GM21529 (cell line): Measurements from ENCODE around the gene ALOX12B.
"Not testable (repeated sequence)": the region's sequence is repeated elsewhere in the genome, so short reads cannot be mapped to it uniquely, and the experiment has no call there.

Experiments
- ATAC-seq: cut with Tn5 transposase; IDR thresholded peaks from one replicate; pipeline ENCODE4 v1.9.1; 2021; ENCODE audit not compliant: unreplicated experiment

Gene ALOX12B

GRCh38 chr17:8119581-8120519 is 32.3 kb upstream of the ALOX12B start:
- peak; percentile 37 for ATAC-seq

DNA sequence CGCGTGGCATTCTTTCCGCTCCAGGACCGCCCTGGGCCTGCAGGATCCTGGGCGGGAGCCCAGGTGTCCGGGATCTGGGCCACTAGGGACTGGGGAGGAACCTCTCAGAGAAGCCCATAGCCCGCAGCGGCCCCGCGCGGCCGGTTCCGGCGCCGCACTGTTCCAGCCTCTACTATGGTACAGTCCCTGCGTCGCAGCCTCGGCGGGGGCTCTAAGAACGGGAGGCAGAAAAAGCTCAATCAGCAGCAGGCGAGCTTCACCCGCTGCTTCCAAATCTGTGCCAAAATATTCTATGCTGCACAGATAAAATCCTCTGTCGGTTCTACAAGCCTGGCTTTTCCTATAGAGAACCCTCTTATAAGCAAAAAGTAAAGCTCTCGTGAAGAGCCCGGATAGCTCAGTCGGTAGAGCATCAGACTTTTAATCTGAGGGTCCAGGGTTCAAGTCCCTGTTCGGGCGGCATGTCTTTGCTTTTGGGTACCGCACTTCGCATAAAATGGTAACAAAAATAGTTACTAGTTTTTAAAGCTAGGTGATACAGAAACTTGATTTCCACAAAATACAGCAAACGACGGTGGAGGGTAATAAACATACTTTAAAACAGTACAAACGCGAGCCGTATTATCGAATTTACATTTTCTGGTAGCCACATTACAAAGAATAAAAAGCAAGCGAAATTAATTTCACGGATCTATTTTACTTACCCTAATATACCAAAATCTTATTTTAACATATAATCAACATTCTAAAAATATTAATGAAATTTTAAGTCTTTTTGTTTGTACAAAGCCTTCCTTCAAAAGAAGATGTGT is 31.5 kb upstream of the ALOX12B start:
- ATAC-seq = peak; percentile 39

GRCh38 chr17:8117980-8118768 is 30.7 kb upstream of the ALOX12B start, which contains the start of gene ALOXE3:
Gene ALOXE3, minus strand, starts transcription at chr17:8118514. Its CDS starts 524 bp downstream, at chr17:8117990.
- no peak for ATAC-seq

- ATAC-seq = no peak
These were observed 30.0 kb upstream of the ALOX12B start for GRCh38 chr17:8117367-8117979.

GRCh38 chr17:8116776-8117175 is 29.3 kb upstream of the ALOX12B start:
- no peak for ATAC-seq

- no peak for ATAC-seq
These were observed 23.4 kb upstream of the ALOX12B start for GRCh38 chr17:8110907-8111306.

GRCh38 chr17:8110456-8110804 is 22.9 kb upstream of the ALOX12B start:
- ATAC-seq = no peak

GRCh38 chr17:8109661-8110455 is 22.3 kb upstream of the ALOX12B start:
- no peak for ATAC-seq

DNA sequence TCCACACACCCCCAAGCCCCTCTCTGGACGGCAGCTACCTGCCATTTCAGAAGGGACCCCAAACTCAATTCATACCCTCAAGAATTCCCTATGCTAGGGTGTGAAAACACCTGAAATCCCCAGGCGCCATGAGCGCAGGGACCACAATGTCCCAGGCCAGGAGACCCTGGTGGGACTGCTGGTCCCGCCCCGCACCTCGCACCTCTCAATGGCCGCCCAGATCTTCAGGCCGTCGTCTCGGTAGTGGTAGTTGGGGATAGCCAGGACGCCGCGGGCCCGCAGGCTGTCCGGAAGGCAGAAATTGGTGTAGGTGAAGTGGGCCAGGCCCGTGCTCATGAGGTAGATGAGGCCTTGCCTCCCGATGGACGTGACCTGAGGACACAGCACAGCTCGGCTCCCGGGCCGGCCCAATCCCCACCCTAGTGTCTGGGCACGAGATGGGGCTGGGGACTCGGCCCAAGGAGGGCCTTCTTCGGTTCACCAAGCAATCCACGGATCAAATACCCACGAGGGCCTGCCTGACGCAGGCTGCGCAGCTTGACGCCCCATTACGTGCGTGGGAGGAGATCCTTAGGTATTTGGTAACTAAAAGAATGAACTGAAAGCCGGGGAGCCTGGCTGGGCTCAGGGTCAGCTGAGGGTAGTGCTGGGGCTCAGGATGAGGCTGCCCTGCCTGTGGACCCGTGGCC is 21.6 kb upstream of the ALOX12B start:
- ATAC-seq = no peak

- ATAC-seq = not testable (repeated sequence)
These were observed 19.5 kb upstream of the ALOX12B start for GRCh38 chr17:8106980-8107379.

DNA sequence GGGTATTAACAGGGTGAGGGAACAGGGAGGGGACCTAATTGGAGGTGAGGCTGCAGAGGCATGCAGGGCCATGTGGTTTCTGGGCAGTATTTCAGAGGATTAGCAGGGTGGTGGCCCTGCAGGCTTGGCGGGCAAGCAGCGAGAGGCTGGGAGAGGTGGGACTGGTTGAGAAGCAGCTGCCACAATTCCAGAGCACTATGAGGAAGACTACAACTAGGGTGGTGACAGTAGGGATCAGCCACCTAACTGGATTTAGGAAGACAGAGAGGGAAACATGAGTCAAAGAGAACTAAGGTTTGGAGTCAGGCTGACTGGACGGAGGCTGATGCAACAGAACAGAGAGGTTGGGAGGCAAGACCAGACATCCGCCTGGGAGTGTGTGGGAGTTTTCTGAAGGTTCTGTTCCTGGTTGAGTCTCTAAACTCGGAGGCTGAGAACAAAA is 18.5 kb upstream of the ALOX12B start:
- no peak for ATAC-seq

GRCh38 chr17:8104911-8105310 is 17.4 kb upstream of the ALOX12B start:
- no peak for ATAC-seq

DNA sequence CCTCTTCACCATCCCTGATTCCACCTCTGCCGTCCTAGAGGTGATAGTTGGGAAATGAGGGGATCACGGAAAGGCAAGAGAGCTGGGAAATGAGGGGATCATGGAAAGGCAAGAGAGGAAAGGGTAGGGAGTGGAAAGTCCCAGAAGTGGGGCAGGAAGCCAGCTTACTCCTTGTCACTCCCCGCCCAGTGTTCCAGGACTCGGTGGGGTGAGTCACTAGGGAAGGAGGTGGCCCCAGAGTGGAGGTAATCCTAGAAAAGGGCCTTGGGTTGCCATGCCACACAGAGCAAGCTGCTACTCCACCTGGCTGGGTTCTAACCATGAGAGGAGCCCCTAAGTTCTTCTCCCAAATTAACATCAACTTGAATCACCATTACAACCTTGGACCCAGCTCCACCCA is 16.0 kb upstream of the ALOX12B start:
- no peak for ATAC-seq

DNA sequence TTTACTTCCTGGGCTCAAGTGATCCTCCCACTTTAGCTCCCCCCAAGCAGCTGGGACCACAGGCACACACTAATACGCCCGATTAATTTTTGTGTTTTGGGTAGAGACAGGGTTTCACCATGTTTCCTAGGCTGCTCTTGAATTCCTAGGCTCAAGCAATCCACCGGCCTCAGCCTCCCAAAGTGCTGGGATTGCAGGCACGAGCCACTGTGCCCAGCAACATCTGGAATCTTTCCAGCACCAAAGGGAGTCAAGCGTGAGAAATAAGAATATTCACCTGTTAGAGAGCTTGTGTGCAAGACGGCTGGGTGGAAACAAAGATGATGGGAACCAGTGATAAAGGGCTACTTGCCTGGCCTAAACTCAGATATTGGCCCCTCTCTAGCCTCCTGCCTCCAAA is 14.2 kb upstream of the ALOX12B start:
- no peak for ATAC-seq

DNA sequence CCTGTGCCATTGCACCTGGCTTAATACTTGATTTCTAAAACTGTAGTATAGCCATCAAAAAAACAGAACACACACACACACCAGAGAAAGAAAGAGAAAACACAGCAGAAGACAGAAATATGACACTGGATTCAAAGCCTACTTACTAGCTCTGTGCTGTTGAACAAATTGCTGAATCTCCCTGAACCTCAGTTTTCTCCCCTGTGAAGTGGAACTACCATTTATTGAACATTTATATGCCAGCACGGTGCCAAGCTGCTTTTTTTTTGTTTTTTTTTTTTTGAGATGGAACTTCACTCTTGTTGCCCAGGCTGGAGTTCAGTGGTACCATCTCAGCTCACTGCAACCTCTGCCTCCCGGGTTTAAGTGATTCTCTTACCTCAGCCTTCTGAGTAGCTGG is 13.2 kb upstream of the ALOX12B start:
- ATAC-seq = no peak

GRCh38 chr17:8100111-8100510 is 12.6 kb upstream of the ALOX12B start:
- no peak for ATAC-seq

DNA sequence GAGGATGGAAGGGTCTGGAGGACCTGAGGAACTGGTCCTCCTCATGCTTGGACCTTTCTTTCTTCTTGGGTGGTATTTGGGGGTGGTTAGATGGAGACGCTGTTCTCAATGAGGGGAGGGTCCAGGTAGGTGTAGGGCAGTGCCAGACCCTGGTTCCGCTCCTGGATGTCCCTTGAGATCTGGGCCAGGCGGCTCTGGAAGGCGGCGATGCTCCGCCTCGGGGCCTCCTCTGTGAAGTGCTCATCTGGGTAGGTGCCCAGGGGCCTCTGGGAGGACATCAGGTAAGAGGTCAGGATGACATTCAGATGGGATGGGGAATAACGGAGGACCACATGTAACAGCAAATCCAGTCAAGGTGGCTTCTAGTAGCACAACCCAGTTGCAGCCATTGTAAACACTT is 9.0 kb upstream of the ALOX12B start:
- ATAC-seq = no peak

DNA sequence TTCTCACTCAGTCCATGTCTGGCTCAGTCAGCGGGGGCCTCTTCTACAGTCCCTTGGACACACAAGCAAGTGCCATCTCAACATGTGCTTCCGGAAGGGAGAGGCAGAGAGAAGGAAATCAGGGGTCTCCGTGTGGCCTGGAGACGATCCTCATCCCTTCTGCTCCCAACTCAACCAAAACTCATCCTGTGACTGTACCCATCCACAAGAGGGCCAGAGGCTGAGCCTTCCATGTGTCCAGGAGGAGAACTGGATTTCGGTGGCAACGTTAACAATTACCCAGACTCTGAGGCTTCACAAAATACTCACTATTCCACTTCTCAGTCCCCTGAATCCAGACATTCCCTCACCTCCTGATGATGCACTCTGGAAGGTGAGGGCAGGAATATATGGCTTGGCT is 7.8 kb upstream of the ALOX12B start:
- no peak for ATAC-seq

- peak; percentile 70 for ATAC-seq
These were observed 3.6 kb upstream of the ALOX12B start for GRCh38 chr17:8091033-8091687.
